GM12875 (cell line): ENCODE data around the gene PKD2L1.

Experiments
- H3K4me3 ChIP-seq: one replicate; pipeline ENCODE4 v1.5.1; 2011; ENCODE audit warnings: low read depth, low read length, control low read depth
- CTCF ChIP-seq: IDR thresholded peaks from 2 replicates; pipeline ENCODE4 v1.5.1; 2011; ENCODE audit warnings: low read depth, mild to moderate bottlenecking, control low read depth, inconsistent platforms, low read length, moderate library complexity, borderline replicate concordance; ENCODE audit not compliant: insufficient read depth

Gene PKD2L1

GRCh38 chr10:100239851-100240250, 90.2 kb downstream of the PKD2L1 start:
- no peak for TF ChIP-seq CTCF
- H3K4me3 ChIP-seq: no peak overlapping the region

- no peak overlapping the region for H3K4me3 ChIP-seq
- no peak for TF ChIP-seq CTCF
These were observed 91.6 kb downstream of the PKD2L1 start for GRCh38 chr10:100238429-100238828.
